Loucy (cell line): Measurements from ENCODE around the gene TTBK2.

Source experiments
- CTCF ChIP-seq: fragments of 200-600 bp; sonication (generic); conservative IDR thresholded peaks from 2 replicates; pipeline ENCODE4 v1.5.1; 2014; ENCODE audit warnings: mild to moderate bottlenecking, antibody characterized with exemption, low read length
- EZH2phosphoT487 ChIP-seq: fragments of 200-600 bp; IDR thresholded peaks from 2 replicates; pipeline ENCODE4 v1.6.1; 2018; ENCODE audit warnings: antibody characterized with exemption, mild to moderate bottlenecking, moderate library complexity, borderline replicate concordance

DNA sequence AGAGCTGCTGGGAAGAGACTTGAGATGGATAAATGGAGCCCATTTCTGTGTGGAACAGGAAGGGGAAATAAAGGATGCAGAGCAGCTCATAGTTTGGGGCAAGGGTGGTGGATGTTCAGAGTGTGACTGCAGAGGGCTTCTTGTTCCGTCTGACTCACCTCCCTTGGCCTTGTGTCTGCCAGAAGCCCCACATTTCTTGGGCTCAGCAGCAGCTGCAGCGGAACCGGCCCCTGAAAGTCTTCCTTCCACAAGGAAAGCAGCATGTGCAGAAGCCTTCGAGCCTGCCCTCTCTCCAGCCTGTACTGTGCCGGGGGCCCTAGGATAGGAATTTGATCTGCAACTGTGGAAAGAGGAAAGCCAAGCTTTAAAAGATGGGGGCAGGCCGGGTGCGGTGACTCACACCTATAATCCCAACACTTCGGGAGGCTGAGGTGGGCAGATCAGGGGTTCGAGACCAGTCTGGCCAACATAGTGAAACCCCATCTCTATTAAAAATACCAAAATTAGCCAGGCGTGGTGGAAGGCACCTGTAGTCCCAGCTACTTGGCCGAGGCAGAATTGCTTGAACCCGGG is 195.2 kb downstream of the TTBK2 start:
- no peak for TF ChIP-seq CTCF
- TF ChIP-seq EZH2phosphoT487: no peak
